ENCODE measurements around the gene BOLA1. TPM values are rescaled to one million over a fixed set of nuclear protein-coding genes. Genes with fewer than 3 reads are reported as not detected.

BOLA1 gene
- total and polyA plus RNA-seq, 2 experiments from 2014 or later = 32.5 to 46.0 TPM

DNA sequence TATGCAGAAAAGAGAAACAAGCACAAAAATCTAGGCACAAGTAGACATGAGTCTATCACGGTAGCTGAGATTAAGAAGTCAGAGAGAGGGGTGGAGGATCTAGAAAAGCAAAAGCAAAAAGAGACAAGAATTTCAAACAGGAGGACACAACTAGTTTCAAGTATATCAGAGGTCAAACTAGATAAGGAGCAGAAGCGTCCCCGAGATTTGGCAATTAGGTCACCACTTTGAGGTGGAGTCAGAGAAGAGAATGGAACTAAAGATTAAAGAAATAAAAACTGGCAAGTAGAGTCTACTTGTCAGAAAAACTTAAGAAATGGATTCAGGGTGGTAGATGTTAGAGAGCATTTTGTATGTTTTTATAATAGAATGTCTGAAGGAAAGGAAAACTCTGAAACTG is 26.0 kb downstream of the BOLA1 start:
- DNase-seq (ENCODE audit: low read depth in 1 of 2, low spot score in 1 of 2) = no peak
- Histone ChIP-seq H3K4me1 (ENCODE audit: low read depth) (peaks cover 13% of the 10 kb centered on the region), H3K27ac (no peak overlapping the region), H3K9me3 (ENCODE audit: low read depth) (no peaks in the 10 kb centered on the region), H3K27me3 (no peaks in the 10 kb centered on the region), H3K4me3 (no peak overlapping the region), H3K36me3 (peaks cover 33% of the 10 kb centered on the region)
- TF ChIP-seq, protein P1, sequence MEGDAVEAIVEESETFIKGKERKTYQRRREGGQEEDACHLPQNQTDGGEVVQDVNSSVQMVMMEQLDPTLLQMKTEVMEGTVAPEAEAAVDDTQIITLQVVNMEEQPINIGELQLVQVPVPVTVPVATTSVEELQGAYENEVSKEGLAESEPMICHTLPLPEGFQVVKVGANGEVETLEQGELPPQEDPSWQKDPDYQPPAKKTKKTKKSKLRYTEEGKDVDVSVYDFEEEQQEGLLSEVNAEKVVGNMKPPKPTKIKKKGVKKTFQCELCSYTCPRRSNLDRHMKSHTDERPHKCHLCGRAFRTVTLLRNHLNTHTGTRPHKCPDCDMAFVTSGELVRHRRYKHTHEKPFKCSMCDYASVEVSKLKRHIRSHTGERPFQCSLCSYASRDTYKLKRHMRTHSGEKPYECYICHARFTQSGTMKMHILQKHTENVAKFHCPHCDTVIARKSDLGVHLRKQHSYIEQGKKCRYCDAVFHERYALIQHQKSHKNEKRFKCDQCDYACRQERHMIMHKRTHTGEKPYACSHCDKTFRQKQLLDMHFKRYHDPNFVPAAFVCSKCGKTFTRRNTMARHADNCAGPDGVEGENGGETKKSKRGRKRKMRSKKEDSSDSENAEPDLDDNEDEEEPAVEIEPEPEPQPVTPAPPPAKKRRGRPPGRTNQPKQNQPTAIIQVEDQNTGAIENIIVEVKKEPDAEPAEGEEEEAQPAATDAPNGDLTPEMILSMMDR (IDR thresholded peaks at IDR 0.05; ENCODE audit: low read depth, low read length) = no peak

DNA sequence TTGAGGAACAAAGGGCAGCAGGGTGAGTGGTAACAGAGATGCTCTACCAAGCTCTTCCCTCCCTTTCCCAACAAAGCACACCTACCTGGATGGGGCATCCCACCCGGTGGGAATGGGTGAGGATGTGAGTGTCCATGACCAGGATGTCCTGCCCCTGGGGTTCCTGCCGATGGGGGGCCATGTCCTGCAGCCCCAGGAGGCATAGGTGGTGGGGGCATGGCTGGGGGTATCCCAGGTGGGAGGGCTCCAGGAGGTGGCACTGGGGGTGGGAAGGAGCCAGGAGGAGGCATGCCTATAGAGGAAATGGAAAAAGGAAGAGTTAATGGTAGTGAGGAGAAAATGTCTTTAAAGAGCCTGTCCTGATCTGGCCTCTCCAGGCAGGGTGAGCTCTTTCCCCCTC is 26.4 kb downstream of the BOLA1 start:
- Histone ChIP-seq H3K4me3 (no peak overlapping the region), H3K27ac (no peak overlapping the region), H3K9me3 (ENCODE audit: low read depth) (no peaks in the 10 kb centered on the region), H3K4me1 (ENCODE audit: low read depth) (peaks cover 13% of the 10 kb centered on the region), H3K27me3 (no peaks in the 10 kb centered on the region), H3K36me3 (peaks cover 33% of the 10 kb centered on the region)
- no peak for DNase-seq (ENCODE audit: low read depth in 1 of 2, low spot score in 1 of 2)
- TF ChIP-seq, protein P1 (IDR thresholded peaks at IDR 0.05; ENCODE audit: low read depth, low read length) = no peak

DNA sequence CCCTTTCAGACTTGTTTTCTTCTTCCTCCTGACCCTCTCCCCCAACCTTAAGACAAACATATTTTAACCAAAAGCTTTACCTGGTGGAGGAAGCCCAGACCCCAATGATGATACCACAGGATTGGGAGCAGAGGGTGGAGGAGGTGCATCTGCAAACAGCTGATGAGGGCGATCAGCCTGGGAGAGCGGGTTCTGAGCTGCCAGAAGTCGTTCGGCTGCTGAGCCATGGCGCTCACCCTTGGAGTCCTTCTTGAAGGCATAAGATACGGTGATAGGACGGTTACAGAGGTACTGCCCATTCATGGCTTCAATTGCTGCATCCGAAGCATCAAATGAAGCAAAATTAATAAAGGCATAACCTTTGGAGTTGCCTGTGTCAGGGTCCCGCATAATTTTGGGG is 26.9 kb downstream of the BOLA1 start:
- Histone ChIP-seq H3K4me1 (ENCODE audit: low read depth) (peaks cover 13% of the 10 kb centered on the region), H3K27me3 (no peaks in the 10 kb centered on the region), H3K9me3 (ENCODE audit: low read depth) (no peaks in the 10 kb centered on the region), H3K27ac (no peak overlapping the region), H3K4me3 (peak overlapping the region; percentile 84), H3K36me3 (peaks cover 33% of the 10 kb centered on the region)
- DNase-seq (ENCODE audit: low read depth in 1 of 2, low spot score in 1 of 2) = no peak
- TF ChIP-seq, protein P1 (IDR thresholded peaks at IDR 0.05; ENCODE audit: low read depth, low read length) = no peak

DNA sequence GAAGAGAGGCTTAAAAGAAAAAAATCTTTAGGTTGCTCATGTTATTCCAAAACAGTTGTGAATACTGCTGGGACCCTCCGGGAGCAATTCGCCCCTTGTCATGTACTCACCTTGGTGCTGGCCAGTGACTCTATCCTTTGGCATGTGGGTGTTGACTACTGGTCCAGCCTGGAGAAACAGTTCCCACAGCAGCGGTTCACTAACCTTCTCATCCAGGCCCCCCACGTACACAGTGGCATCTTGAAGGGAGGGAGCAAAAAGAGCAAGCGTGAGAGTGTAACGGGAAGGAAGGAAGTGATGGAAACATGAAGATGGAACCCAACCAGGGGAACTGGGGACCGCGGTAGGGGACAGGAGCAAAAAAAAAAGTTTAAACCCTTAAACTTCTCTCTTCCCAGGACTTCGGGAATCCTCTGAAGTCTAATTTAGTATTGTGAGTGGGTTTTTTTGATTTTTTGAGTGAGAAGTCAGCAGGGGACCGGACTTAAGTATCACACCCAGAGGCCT is 27.7 kb downstream of the BOLA1 start:
- H3K36me3 ChIP-seq = peaks cover 33% of the 10 kb centered on the region
- TF ChIP-seq, protein P1 (IDR thresholded peaks at IDR 0.05; ENCODE audit: low read depth, low read length) = no peak
- peaks cover 13% of the 10 kb centered on the region for H3K4me1 ChIP-seq (ENCODE audit: low read depth)
- peak overlapping the region; percentile 84 for H3K4me3 ChIP-seq
- no peak for DNase-seq (ENCODE audit: low read depth in 1 of 2, low spot score in 1 of 2)
- H3K9me3 ChIP-seq (ENCODE audit: low read depth) = no peaks in the 10 kb centered on the region
- peak overlapping the region; percentile 93 for H3K27ac ChIP-seq
- no peaks in the 10 kb centered on the region for H3K27me3 ChIP-seq

DNA sequence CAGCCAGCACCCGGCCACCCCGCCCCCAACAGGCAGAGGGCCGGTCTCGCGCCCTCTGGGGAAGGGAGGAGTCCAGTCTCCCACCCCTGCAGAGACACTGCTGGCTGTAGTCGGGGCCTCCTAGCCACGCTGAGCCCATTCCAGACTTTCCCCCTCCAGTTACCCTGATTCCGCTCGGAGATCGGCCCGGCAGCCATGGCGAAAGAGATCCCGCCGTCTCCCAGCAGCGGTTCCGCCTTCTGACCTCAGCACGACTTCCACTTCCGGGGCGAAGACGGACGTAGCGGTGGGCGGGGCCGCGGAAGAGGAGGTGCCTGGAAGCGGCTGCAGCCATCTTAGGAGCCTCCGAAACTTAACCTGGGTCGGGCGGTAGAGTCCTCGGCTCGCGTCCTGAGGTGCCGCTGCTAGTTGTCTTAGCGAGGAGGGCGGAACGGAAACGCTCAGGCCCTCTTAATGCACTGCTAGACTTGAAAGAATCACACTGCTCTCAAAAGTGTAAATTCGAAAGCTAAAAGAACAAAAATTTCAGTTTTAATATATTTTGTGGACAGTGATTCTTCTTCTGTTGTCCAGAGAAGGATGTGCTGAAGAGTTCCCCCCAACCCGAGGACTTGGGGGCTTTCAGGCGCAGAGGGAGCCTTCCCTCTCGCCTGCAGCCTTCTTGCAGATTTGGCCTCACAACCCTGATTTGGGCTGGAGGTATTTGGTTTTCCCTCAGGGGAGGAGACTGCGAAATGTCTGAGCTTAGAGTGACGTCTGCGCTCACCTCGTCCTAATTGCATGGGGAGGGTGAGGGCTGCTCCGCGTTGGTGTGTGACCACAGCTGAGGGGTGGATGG is 28.4 kb downstream of the BOLA1 start, which contains the start of gene SF3B4:
SF3B4 (minus strand) TSS at position 241 of the 838 bp plus-strand sequence; CDS start at position 197, 44 bp downstream.
- peak within 1 kb of the TSS; percentile 84 for H3K4me3 ChIP-seq
- H3K4me1 ChIP-seq (ENCODE audit: low read depth) = peaks cover 13% of the 10 kb centered on the region
- peak; percentile 95 to 96 for DNase-seq (ENCODE audit: low read depth in 1 of 2, low spot score in 1 of 2)
- H3K36me3 ChIP-seq = peaks cover 29% of the 10 kb centered on the region
- H3K27me3 ChIP-seq = no peaks in the 10 kb centered on the region
- H3K9me3 ChIP-seq (ENCODE audit: low read depth) = no peaks in the 10 kb centered on the region
- peak within 1 kb of the TSS; percentile 93 for H3K27ac ChIP-seq
- TF ChIP-seq, protein P1 (IDR thresholded peaks at IDR 0.05; ENCODE audit: low read depth, low read length) = no peak
